DMS153 treated with DMSO at 0.1 percent for 48 hours (cell line): ENCODE measurements around the gene SLC34A2.
"Not testable (repeated sequence)": the region's sequence is repeated elsewhere in the genome, so short reads cannot be mapped to it uniquely, and the experiment has no call there.

Source experiments
- DNase-seq: peaks from one replicate; lab custom pipeline; 2025; ENCODE audit not compliant: unreplicated experiment; lab: John Stamatoyannopoulos, UW

Gene SLC34A2, protein sequence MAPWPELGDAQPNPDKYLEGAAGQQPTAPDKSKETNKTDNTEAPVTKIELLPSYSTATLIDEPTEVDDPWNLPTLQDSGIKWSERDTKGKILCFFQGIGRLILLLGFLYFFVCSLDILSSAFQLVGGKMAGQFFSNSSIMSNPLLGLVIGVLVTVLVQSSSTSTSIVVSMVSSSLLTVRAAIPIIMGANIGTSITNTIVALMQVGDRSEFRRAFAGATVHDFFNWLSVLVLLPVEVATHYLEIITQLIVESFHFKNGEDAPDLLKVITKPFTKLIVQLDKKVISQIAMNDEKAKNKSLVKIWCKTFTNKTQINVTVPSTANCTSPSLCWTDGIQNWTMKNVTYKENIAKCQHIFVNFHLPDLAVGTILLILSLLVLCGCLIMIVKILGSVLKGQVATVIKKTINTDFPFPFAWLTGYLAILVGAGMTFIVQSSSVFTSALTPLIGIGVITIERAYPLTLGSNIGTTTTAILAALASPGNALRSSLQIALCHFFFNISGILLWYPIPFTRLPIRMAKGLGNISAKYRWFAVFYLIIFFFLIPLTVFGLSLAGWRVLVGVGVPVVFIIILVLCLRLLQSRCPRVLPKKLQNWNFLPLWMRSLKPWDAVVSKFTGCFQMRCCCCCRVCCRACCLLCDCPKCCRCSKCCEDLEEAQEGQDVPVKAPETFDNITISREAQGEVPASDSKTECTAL

DNA sequence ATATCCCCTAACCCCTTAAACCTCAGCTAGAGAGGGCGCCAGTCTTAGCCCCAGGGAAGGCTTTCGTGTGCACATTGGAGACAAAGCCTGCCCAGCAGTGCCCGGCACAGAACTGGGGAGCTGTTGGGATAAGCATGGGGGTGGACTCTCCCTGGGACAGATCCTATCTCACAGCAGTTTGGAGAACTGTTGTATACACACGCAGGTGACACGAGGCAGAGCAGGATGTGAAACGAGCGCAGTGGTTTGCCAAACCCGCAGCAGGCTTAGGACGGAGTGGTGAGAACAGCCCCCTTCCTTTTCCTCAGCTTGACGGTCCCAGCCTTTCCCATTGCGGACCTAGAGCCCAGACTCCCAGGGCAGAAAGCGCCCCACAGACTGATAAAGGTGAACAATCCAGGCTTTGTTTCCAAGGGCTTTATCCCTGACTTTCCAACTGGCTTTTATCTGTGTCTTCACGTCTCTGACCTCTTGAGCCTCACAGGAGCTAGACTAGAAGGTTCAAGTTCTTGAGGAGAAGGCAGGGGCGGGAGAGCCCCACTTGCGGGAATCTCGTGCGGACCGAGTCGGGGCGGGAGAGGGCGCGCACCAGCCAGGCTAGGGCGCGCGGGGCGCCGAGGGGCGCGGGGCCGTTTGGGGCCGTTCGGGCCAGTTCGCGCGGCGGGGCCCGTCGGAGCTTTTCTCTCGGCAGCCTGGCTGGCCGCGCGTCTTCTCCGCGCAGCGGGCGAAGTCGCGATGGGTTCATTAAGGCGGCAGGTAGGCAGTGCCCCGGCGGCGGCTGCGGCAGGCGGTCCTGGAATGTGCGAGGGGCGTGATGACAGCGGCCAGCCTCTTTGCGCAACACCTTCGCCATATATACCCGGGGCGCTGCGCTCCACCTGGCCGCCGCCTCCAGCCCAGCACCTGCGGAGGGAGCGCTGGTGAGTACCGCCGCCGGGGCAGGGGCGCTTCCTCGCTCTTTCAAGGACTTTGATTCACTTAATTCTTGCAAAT, at the start of gene SLC34A2:
TSS of gene SLC34A2 (plus strand) at position 881 of the 993 bp plus-strand sequence. CDS start 6,650 bp downstream, outside the sequence.
- DNase-seq: no peak

DNA sequence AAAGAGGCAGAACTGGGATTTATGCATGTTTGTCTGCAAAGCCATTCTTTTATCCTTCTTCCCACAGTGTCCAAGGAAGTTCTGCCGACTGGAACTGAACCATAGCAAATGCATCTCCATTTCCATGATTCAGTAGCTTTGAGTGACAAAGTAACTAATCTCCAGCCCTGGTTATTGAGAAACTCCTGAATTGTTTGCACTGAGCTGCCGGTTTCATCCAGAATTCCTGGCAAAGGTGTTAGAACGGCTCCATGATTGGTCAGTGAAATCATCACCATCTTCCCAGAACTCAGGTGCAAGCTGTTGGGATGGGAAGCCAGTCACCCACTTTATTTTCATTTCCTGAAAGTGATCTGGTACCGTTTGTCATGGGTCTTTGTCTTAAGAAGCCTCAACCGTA, 47.0 kb upstream of the SLC34A2 start:
- no peak for DNase-seq

DNA sequence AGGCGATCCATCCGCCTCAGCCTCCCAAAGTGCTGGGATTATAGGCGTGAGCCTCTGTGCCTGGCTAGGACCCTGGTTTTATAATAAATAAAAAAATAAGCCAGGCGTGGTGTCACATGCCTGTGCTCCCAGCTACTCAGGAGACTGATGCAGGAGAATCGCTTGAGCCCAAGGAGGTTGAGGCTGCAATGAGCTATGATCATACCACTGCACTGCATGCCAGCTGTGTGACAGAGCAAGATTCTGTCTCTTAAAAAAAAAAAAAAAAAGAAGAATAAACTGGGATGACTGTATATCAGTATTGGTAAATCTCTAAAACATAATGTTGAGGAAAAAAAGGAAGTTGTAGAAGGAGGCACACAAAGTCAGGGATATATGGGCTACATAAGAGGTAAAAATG, 45.7 kb upstream of the SLC34A2 start:
- DNase-seq: no peak

DNA sequence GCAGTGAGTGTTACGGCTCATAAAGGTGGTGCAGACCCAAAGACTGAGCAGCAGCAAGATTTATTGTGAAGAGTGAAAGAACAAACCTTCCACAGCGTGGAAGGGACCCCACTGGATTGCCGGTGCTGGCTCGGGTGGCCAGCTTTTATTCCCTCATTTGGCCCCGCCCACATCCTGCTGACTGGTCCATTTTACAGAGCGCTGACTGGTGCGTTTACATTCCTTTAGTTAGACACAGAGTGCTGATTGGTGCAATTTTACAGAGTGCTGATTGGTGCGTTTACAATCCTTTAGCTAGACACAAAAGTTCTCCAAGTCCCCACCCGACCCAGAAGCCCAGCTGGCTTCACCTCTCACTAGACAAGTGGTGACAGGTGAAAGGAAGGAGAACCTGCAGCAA, 42.0 kb upstream of the SLC34A2 start:
- DNase-seq: not testable (repeated sequence)

DNA sequence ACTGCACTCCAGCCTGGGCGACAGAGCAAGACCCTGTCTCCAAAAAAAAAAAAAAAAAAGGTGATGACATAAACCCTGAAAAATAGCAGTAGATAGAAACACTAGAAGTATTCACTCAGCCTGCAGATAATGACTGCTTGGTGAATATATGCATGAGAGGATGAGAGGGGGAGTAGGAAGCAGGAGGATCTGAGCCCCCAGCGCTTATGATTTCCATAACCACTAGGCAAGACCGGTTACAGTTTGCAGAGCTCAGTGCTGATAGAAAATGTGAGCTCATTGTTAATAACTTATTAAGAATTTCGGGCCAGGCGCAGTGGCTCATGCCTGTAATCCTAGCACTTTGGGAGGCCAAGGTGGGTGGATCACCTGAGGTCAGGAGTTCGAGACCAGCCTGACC, 40.8 kb upstream of the SLC34A2 start:
- DNase-seq: no peak

DNA sequence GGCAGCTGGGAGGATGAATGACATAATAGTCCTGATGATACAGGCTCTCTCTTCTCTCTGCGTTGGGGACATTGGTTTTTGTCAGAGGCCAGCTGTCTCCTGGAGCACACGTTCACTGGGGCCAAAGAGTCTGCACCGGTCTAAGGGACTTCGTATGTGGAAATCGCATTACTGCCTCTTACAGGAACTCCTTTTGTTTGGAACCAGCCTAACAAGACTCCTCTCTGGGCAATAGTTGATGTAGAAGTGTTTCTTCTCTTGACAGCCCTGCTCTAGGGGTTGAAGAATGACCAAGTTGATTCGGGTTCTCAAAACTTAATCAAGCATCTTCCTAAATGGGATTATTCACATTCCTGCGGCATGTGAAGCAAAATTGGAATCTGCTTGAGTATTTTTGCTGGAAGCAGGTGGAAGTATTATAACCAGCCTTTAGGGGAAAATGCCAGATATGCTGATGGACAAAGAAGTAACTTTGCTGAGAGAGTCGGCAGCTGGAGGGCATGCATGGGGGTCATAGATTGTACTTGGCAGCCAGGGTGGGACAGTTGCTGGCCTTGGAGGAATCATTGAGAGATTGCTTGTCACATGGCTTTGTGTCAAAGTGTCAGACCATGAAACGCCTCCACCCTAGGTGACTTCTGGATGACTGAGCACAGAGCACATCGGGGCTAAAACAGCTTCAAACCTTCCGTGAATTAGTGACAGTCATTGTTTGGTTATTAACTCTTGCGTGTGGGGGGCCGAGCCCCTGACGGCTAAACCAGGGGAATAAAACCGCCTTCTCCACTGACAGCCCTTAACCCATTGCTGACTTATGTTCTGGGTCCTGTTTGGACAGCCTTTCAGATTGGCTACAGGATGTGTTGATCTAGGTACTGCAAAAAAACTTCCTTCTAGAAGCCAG, 34.4 kb upstream of the SLC34A2 start:
- DNase-seq: no peak

DNA sequence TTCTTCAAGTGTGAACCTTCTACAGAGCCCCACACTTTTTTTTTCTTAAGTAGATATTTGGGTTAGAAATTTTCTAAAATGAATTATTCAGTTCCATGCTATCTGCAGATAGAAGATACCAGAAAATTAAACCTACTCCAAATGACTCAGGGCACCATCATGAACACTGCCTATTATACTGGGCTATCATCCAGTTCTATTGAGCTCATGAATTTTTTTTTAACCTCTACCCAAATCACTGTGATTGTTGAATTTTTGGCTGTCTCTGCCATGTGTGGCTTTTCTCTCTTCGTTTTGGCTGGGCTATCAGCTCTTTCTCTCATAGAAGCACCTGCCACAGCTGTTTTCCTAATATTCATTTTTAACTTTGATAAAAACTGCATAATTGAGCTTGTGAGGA, 31.0 kb upstream of the SLC34A2 start:
- DNase-seq: no peak

DNA sequence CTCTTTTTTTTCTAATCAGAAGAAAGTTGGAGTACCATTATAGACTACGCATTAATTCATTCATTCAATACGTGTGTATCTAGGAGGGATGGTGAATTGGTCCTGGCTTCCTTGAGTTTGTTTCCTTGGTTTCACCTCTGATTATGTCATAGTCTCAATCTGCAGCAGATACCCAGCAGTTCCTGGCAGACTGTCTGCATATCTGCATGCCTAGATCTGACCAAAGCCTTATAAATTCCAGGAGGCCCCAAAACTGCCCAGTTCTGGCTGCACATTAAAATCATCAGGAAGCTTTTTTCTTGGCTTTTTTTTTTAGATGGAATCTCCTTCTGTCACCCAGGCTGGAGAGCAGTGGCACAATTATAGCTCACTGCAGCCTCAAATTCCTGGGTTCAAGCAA, 27.2 kb upstream of the SLC34A2 start:
- DNase-seq: no peak

DNA sequence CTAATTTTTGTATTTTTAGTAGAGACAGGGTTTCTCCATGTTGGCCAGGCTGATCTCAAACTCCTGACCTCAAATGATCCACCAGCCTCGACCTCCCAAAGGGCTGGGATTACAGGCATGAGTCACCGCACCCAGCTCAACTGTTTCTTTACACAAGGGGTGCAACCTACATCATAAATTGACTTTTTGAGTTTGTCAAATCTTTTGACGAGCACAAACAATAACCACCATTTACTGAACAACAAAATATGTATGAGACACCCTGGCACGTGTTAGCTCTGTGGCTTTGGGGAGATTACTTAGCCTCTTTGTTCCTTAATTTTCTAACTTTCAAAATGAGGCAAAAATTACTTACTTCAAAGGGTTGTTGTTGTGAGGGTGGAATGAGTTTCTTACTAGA, 23.5 kb upstream of the SLC34A2 start:
- no peak for DNase-seq

DNA sequence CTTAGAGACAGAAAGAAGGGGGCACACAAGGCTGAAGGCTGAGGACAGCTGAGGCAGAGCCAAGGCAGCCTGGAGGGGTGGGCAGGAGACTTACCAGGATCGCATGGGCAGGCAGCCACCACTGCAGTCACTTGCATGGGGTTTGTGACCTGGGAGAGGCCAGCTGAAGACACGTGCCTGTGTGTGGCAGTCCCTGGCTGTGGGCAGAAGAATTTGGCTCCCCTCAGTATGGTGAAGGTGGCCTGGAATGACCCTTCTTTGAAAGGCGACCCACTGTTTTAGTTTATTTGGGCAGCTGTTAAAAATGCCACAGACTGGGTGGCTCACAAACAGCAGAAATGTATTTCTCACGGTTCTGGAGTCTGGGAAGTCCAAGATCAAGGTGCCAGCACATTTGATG, 22.1 kb upstream of the SLC34A2 start:
- no peak for DNase-seq

DNA sequence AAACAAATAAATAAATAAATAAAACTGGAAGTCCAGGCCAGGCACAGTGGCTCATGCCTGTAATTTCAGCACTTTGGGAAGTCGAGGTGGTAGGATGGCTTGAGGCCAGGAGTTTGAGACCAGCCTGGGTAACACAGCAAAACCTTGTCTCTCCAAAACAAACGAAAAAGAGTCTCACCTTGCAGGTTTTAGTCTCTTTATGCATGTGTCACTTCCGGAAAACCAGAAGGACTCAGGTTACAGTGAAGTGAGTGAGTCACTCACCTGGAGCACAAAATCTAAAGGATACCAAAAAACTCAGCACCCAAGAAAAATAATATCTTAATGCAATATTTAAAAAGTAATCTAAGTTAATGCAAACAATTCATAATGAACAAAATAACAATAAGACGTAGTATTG, 20.1 kb upstream of the SLC34A2 start:
- DNase-seq: no peak

DNA sequence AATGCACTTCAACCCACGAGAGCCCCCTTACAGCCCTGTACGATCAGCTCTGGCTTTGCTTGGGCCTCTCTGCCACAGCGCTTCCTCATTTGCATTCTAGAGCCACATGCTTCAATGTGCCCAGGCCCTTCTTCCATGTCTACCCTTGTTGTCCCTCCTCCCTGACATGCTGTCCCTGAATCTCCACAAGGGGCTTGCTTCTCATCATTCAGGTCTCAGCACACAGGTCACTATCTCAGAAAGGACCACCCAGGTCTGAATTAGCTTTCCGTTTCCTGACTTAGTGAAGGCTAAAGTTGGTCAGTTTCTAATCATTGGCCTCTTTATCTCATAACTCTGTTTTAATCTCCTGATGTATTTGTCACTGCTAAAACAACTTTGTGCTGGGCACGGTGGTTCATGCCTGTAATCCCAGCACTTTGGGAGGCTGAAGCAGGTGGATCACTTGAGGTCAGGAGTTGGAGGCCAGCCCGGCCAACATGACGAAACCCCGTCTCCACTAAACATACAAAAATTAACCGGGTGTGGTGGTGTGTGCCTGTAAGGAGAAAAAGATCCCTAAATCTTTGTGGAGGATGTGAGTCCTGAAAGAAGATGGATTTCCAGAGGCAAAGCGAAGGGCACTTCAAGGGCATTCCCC, 17.9 kb upstream of the SLC34A2 start:
- DNase-seq: no peak

DNA sequence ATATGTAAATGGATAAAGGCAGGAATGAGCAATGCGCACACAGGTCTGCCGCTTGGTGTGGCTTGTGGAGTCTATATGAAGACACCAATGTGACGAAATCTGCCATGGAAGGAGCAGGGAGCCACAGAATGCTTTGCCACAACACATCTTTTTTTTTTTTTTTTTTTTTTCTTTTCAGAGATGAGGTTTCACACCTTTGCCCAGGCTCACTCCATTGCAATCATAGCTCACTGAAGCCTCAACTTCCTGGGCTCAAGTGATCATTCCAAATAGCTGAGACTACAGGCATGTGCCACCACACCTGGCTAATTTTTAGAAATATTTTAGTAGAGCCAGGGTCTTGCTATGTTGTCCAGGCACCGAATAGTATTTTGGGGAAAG, 17.4 kb upstream of the SLC34A2 start:
- DNase-seq: no peak

DNA sequence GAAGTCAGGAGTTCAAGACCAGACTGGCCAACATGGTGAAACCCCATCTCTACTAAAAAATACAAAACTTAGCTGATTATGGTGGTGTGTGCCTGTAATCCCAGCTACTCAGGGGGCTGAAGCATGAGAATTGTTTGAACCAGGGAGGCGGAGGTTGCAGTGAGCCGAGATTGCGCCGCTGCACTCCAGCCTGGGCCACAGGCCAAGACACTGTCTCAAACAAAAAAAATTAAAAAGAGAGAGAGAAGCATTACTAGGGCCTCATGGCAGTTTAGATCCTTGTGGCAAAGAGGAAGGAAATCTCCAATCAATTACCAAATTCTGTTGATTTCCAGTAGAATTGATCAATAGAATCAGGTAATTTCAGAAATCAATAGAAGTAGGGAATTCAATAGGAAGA, 16.8 kb upstream of the SLC34A2 start:
- no peak for DNase-seq

DNA sequence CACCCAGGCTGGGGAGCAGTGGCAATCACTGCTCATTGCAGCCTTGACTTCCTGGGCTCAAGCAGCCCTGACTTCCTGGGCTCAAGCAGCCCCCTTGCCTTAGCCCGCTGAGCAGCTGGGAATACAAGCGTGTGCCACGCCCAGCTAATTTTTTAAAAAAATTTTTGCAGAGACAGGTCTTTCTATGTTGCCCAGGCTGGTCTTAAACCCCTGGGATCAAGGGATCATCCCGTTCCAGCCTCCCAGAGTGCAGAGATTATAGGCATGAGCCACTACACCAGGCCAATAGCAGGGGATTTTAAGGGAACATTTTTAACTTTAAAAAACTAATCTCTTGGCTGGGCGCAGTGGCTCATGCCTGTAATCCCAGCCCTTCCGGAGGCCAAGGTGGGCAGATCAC, 5.3 kb upstream of the SLC34A2 start:
- no peak for DNase-seq

DNA sequence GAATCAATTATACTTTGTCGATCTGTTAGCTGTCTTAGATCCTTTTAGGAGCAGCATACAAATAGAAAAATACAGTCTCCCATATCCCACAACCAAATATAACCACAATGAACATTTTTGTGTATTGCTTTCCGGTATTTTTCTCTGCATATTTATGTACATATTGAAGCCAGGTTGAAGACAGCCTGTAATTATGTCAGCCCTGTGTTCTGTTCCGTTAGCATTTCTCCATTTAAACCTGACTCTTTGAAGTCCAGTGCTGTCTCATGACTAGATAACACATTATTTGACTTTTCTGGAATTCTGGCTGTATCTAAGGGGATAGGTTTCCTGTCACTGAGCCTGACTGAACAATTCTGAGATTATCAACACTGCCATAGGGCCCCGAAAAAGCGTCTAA, 4.0 kb upstream of the SLC34A2 start:
- no peak for DNase-seq

DNA sequence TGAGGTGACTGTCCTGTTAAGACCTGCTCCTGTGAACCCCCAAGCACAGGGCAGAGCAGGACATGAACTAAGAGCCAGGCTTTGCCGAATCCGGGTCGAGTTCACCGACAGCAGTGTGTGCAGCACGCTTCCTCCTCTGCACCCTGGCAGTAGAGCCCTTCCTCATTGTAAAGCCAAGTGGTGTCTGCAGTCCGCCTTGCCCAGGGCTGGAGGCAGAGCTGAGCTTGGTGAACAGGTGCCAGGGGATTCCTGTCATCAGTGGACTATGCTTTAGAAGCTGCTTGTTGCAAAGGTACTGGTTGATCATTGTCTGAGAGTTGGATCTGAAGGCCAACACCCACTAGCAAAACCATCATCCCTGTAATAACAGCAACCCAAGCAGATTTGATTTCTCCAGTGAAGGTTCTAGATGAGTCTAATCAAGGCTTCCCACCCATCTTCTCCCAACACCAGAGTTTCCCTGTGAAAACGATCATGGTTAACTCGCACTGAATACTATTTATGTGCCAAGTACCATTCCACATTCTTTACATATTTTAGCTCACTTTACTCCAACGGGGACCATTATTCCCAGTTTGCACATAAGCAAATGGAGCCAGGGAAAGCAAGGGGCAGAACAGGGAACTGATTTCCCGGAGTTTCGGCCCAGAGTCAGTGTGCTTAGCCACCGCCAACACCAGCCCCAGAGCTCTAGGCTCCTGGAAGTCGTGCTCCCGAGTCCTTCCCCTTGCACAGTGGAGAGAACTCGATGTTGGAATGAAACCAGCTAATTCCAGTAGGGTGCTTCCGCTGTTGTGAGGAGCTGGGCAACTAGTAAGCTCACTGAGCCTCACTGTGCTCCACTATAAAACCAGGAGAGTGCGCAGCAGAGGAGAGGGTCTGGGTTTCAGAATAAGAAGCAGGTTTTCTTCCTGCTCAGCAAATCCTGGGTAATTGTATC, 1.4 kb upstream of the SLC34A2 start:
- no peak for DNase-seq

DNA sequence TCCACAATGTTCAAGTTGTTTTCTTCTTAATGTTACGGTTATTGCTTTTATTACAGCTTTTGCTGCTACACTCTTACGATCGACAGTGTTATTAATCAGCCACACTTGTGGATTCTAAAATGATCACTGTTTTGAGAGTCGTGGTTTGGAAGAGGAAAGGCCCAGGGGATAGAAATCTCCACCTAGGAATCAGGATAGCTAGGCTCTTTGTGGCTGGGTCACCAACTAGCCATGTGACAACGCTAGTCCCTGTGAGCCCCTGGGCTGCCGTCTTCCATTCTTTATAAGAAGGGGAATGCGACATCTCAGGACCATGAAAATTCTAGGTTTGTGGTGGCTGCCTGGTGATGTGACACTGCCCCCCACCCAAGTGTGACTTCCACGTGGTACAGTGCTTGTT, 380 bp downstream of the SLC34A2 start:
- no peak for DNase-seq

DNA sequence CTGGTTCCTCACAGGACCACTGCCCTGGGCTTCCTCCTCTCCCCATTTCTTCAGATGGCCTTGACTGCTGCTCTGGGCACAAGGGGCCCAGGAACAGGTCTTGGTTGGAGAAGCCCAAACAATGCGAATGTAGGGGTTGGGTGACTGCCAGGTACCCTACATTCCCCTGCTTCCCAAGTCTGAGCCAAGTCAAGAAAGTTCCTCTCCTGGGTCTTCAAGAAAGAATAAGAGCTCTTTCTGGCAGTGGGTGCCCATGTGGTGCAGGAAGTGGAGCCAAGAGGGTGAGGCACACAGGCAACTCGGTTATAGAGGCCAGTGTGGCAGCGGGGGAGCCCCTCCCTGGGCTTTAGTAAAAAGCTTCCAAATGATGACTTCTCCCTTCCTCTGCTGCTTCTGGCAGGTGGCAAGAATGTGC, 2.7 kb downstream of the SLC34A2 start:
- DNase-seq: no peak
